ENCODE measurements around the gene GRSF1. TPM values are rescaled to one million over a fixed set of nuclear protein-coding genes. Genes with fewer than 3 reads are reported as not detected.

GRSF1 gene
- total and polyA plus RNA-seq, 2 of the 13 experiments (the other 11 are each of a cell fraction or from before 2014, with no cell fraction given), result 66.5 to 103 TPM

GRCh38 chr4:70859066-70859465 is 19.4 kb upstream of the GRSF1 start:
- BruUV-seq (replicated peaks), result no TSS peak
- Histone ChIP-seq H3K9ac (ENCODE audit: insufficient read depth, low read depth, low read length) (no peak overlapping the region), H3K79me2 (ENCODE audit: insufficient read depth, low read length) (no peaks in the 10 kb centered on the region), H3K36me3 (replicated peaks in 1 of 2; ENCODE audit: control insufficient read depth in 1 of 2, insufficient read depth in 2 of 2, low read length in 2 of 2) (no peaks in the 10 kb centered on the region), H3K9me3 (ENCODE audit: low read length) (no peaks in the 10 kb centered on the region), H3K4me3 (replicated peaks in 1 of 3; ENCODE audit: insufficient read depth in 1 of 3, low read depth in 2 of 3, low read length in 3 of 3) (no peak overlapping the region), H2AFZ (ENCODE audit: low read length) (no peak overlapping the region), H3K27me3 (ENCODE audit: control insufficient read depth in 1 of 2, insufficient read depth in 2 of 2, low read length in 2 of 2) (no peaks in the 10 kb centered on the region; a peak in 2 of 5 replicates), H3K4me1 (ENCODE audit: insufficient read depth, low read length) (no peaks in the 10 kb centered on the region), H4K20me1 (ENCODE audit: insufficient read depth, low read length) (no peaks in the 10 kb centered on the region), H3K4me2 (ENCODE audit: low read depth, low read length) (no peak overlapping the region), H3K27ac (ENCODE audit: extremely low read length, insufficient read depth, low read length) (no peak overlapping the region)
- WGBS (ENCODE audit: low lambda C conversion rate), result 0% methylated on average over 1 of the region's 1 CpG
- FAIRE-seq (no peak), DNase-seq (ENCODE audit: low spot score) (no peak), ATAC-seq (no peak)
- no peak for TF ChIP-seq HMGXB4 (CRISPR knock-in tag; IDR thresholded peaks at IDR 0.05; ENCODE audit: borderline replicate concordance in 1 of 2, low read depth in 1 of 2)
- TF ChIP-seq HMGXB3 (CRISPR knock-in tag; IDR thresholded peaks at IDR 0.05; ENCODE audit: borderline replicate concordance), result no peak
- no peak for TF ChIP-seq RARA (CRISPR knock-in tag; IDR thresholded peaks at IDR 0.05)
- TF ChIP-seq ZFP90 (CRISPR knock-in tag; IDR thresholded peaks at IDR 0.05; ENCODE audit: borderline replicate concordance), result no peak
- no peak for TF ChIP-seq ZNF282 (IDR thresholded peaks at IDR 0.05; ENCODE audit: partially characterized antibody)
- TF ChIP-seq ZNF572 (CRISPR knock-in tag; IDR thresholded peaks at IDR 0.05), result no peak
- TF ChIP-seq ZNF33A (CRISPR knock-in tag; IDR thresholded peaks at IDR 0.05; ENCODE audit: borderline replicate concordance), result no peak
- no peak for TF ChIP-seq MEIS2 (CRISPR knock-in tag; IDR thresholded peaks at IDR 0.05)
- no peak for TF ChIP-seq ZNF567 (CRISPR knock-in tag; IDR thresholded peaks at IDR 0.05; ENCODE audit: borderline replicate concordance)
- TF ChIP-seq WIZ (CRISPR knock-in tag; IDR thresholded peaks at IDR 0.05), result no peak
- TF ChIP-seq ZNF781 (CRISPR knock-in tag; IDR thresholded peaks at IDR 0.05; ENCODE audit: borderline replicate concordance, not compliant biosample characterization), result no peak
- no peak for TF ChIP-seq GLI4 (CRISPR knock-in tag; IDR thresholded peaks at IDR 0.05; ENCODE audit: borderline replicate concordance)
- CTCF ChIA-PET (ENCODE audit: low intra/inter-chr PET ratio, low total read pairs), result no interaction called here
- POLR2A ChIA-PET, result no interaction called here
- intact Hi-C loops (cut with micrococcal nuclease; ENCODE audit: unreplicated experiment), result no loop called here
- in situ Hi-C loops (cut with HindIII; ENCODE audit: extremely low pct_ligation_motif_present, low pct_unique_long_range_greater_than_20kb), result no loop called here
